OCI-LY7 (cell line): Measurements from ENCODE around the gene YOD1. TPM values are rescaled to one million over a fixed set of nuclear protein-coding genes. Genes with fewer than 3 reads are reported as not detected.

Experiments used
- BruUV-seq: library from RNA; stranded (reverse); fragments of 400-500 nt; replicated peaks from 2 replicates; lab custom pipeline; 2021; lab: Mats Ljungman, UMichigan
- CTCF ChIA-PET: fragments of 300-600 bp; sonication (Branson Sonifier 250); formaldehyde crosslinking; loops from one replicate; lab custom pipeline; 2022; ENCODE audit warnings: antibody characterized with exemption; ENCODE audit not compliant: unreplicated experiment; lab: Charles Lee
- POLR2A ChIA-PET: fragments of 300-600 bp; sonication (Branson Sonifier 250); formaldehyde crosslinking; loops from one replicate; lab custom pipeline; 2022; ENCODE audit warnings: antibody characterized with exemption; lab: Charles Lee
- DNase-seq: peaks from one replicate; pipeline ENCODE4 v3.0.0-alpha.2; 2015; ENCODE audit warnings: low spot score
- H2AFZ ChIP-seq: fragments of 200-600 bp; sonication (generic), shearing (Covaris generic); 2 replicates; pipeline ENCODE4 v1.6.1; 2014; ENCODE audit warnings: mild to moderate bottlenecking, antibody characterized with exemption, low read length, moderate library complexity
- H3K27ac ChIP-seq: fragments of 200-600 bp; sonication (generic); 2 replicates; pipeline ENCODE4 v1.5.1; 2014; ENCODE audit warnings: mixed run types, low read depth, mild to moderate bottlenecking, moderate library complexity, low read length, inconsistent platforms; ENCODE audit not compliant: poor library complexity, severe bottlenecking
- H3K36me3 ChIP-seq: fragments of 200-600 bp; sonication (generic); 2 replicates; pipeline ENCODE4 v1.6.1; 2014; ENCODE audit warnings: mild to moderate bottlenecking, antibody characterized with exemption, low read length, moderate library complexity, mixed read lengths; ENCODE audit not compliant: insufficient read depth
- H3K4me1 ChIP-seq: fragments of 200-600 bp; sonication (generic); 2 replicates; pipeline ENCODE4 v1.5.1; 2014; ENCODE audit warnings: mild to moderate bottlenecking, low read length; ENCODE audit not compliant: insufficient read depth, poor library complexity, severe bottlenecking
- H3K4me2 ChIP-seq: fragments of 200-600 bp; sonication (generic); 2 replicates; pipeline ENCODE4 v1.6.1; 2014; ENCODE audit warnings: mild to moderate bottlenecking, low read length
- H3K4me3 ChIP-seq: fragments of 200-600 bp; sonication (generic); 2 replicates; pipeline ENCODE4 v1.5.1; 2014; ENCODE audit warnings: mild to moderate bottlenecking, low read depth, low read length; ENCODE audit not compliant: poor library complexity, severe bottlenecking
- H3K79me2 ChIP-seq: fragments of 200-600 bp; sonication (generic); 2 replicates; pipeline ENCODE4 v1.6.1; 2016; ENCODE audit warnings: low read depth, mild to moderate bottlenecking, low read length, moderate library complexity, mixed read lengths; ENCODE audit not compliant: insufficient read depth
- H3K9me2 ChIP-seq: fragments of 200-600 bp; sonication (generic); 2 replicates; pipeline ENCODE4 v1.6.1; 2016; ENCODE audit warnings: mild to moderate bottlenecking, low read length, mixed read lengths; ENCODE audit not compliant: insufficient read depth
- H3K9me3 ChIP-seq: fragments of 200-600 bp; sonication (generic); 2 replicates; pipeline ENCODE4 v1.6.1; 2014; ENCODE audit warnings: mild to moderate bottlenecking, mixed run types, low read length, mixed read lengths
- H4K20me1 ChIP-seq: fragments of 200-600 bp; sonication (generic); 2 replicates; pipeline ENCODE4 v1.6.1; 2014; ENCODE audit warnings: mild to moderate bottlenecking, antibody characterized with exemption, low read length, moderate library complexity, mixed read lengths; ENCODE audit not compliant: insufficient read depth
- EZH2phosphoT487 ChIP-seq: fragments of 200-600 bp; sonication (generic); IDR thresholded peaks from 2 replicates; pipeline ENCODE4 v1.6.1; 2018; ENCODE audit warnings: low read depth, borderline replicate concordance, mild to moderate bottlenecking, mixed run types, antibody characterized with exemption, low read length, moderate library complexity, mixed read lengths
- intact Hi-C: fragments of 100-400 bp; cut with micrococcal nuclease; formaldehyde crosslinking; loops from one replicate; pipeline ENCODE4 v1.10.0; 2022; ENCODE audit not compliant: unreplicated experiment
- total RNA-seq, 2 experiments: library from RNA; depleted of rRNA in 1 of 2; stranded (reverse); fragments of >200 nt in 1 of 2; shearing (Covaris generic) in 1 of 2; gene quantifications; 2 replicates each; pipeline ENCODE4 v1.2.3, GENCODE V29; 2014 to 2022
- TF ChIP-seq, protein P1 (sequence below): fragments of 200-600 bp; sonication (generic); conservative IDR thresholded peaks from 2 replicates; pipeline ENCODE4 v1.5.1; 2014; ENCODE audit warnings: mild to moderate bottlenecking, antibody characterized with exemption, low read length, moderate library complexity, mixed read lengths

YOD1 gene
- total RNA-seq, 2 experiments from 2014 or later: 16.2 to 16.5 TPM

- CTCF ChIA-PET: no interaction called here
- intact Hi-C loops: loop anchor here (5.0 kb wide), 1 partner anchor 37 kb away; no protein-coding TSS in a partner anchor
- Histone ChIP-seq H4K20me1 (0 out of 2 replicates have a peak, but pooled peaks cover 4% of the 10 kb centered on the region), H3K36me3 (peaks cover 26% of the 10 kb centered on the region), H3K4me2 (no peak overlapping the region), H3K9me3 (no peaks in the 10 kb centered on the region), H3K4me3 (no peak overlapping the region), H3K9me2 (no peaks in the 10 kb centered on the region), H3K4me1 (no peaks in the 10 kb centered on the region), H2AFZ (no peak overlapping the region), H3K27ac (no peak overlapping the region), H3K79me2 (peaks cover 11% of the 10 kb centered on the region; the same call in 1 of the 2 replicates)
- TF ChIP-seq, protein P1, sequence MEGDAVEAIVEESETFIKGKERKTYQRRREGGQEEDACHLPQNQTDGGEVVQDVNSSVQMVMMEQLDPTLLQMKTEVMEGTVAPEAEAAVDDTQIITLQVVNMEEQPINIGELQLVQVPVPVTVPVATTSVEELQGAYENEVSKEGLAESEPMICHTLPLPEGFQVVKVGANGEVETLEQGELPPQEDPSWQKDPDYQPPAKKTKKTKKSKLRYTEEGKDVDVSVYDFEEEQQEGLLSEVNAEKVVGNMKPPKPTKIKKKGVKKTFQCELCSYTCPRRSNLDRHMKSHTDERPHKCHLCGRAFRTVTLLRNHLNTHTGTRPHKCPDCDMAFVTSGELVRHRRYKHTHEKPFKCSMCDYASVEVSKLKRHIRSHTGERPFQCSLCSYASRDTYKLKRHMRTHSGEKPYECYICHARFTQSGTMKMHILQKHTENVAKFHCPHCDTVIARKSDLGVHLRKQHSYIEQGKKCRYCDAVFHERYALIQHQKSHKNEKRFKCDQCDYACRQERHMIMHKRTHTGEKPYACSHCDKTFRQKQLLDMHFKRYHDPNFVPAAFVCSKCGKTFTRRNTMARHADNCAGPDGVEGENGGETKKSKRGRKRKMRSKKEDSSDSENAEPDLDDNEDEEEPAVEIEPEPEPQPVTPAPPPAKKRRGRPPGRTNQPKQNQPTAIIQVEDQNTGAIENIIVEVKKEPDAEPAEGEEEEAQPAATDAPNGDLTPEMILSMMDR: no peak
- TF ChIP-seq EZH2phosphoT487: no peak
- BruUV-seq: no TSS peak
- POLR2A ChIA-PET: interaction anchor here (0.6 to 0.7 kb wide), 2 partner anchors 270 to 366 kb away, joined by 3 to 5 read pairs; no protein-coding TSS in a partner anchor
- DNase-seq: no peak
Observed at GRCh38 chr1:207040181-207040533, 10.9 kb downstream of the YOD1 start.

- Histone ChIP-seq H2AFZ (no peak overlapping the region), H3K4me1 (no peaks in the 10 kb centered on the region), H3K9me2 (no peaks in the 10 kb centered on the region), H4K20me1 (0 out of 2 replicates have a peak, but pooled peaks cover 4% of the 10 kb centered on the region), H3K4me3 (no peak overlapping the region), H3K36me3 (peaks cover 21% of the 10 kb centered on the region), H3K27ac (no peak overlapping the region), H3K9me3 (no peaks in the 10 kb centered on the region), H3K79me2 (peaks cover 6% of the 10 kb centered on the region; the same call in 1 of the 2 replicates), H3K4me2 (no peak overlapping the region)
- POLR2A ChIA-PET: interaction anchor here (0.6 kb wide), 1 partner anchor 271 kb away, joined by 3 read pairs; no protein-coding TSS in a partner anchor
- intact Hi-C loops: loop anchor here (5.0 kb wide), 1 partner anchor 38 kb away; no protein-coding TSS in a partner anchor
- DNase-seq: no peak
- CTCF ChIA-PET: no interaction called here
- BruUV-seq: no TSS peak
- TF ChIP-seq, protein P1: no peak
- TF ChIP-seq EZH2phosphoT487: no peak
Observed at GRCh38 chr1:207039380-207040180, 11.4 kb downstream of the YOD1 start.
